Glomerular visceral epithelial cell (primary cell): ENCODE data around the gene FTH1.
A peak's percentile ranks its signal among the peaks of the same experiment; 100 is the strongest.
"Not testable (repeated sequence)": the region's sequence is repeated elsewhere in the genome, so short reads cannot be mapped to it uniquely, and the experiment has no call there.

Experiments
- DNase-seq: peaks from one replicate; pipeline ENCODE4 v3.0.0-alpha.2; 2016; ENCODE audit errors: extremely low spot score

Gene FTH1

GRCh38 chr11:61967116-61967923 lies at the start of gene FTH1:
TSS of gene FTH1 (minus strand) at chr11:61967634. CDS start at chr11:61967425, 209 bp downstream.
- DNase-seq = peak; percentile 93

GRCh38 chr11:62015615-62016014 lies 48.2 kb upstream of the FTH1 start:
- DNase-seq = no peak

GRCh38 chr11:62013537-62014476 lies 46.4 kb upstream of the FTH1 start:
- DNase-seq = peak; percentile 58

- DNase-seq = peak; percentile 85
Observed at GRCh38 chr11:62012832-62013461, 45.5 kb upstream of the FTH1 start.

- no peak for DNase-seq
Observed at GRCh38 chr11:62012451-62012831, 45.0 kb upstream of the FTH1 start.

GRCh38 chr11:62011881-62012280 lies 44.4 kb upstream of the FTH1 start:
- no peak for DNase-seq

GRCh38 chr11:62010935-62011528 lies 43.6 kb upstream of the FTH1 start:
- no peak for DNase-seq

- no peak for DNase-seq
Observed at GRCh38 chr11:62008193-62008592, 40.8 kb upstream of the FTH1 start.

- peak; percentile 65 for DNase-seq
Observed at GRCh38 chr11:62004473-62004872, 37.0 kb upstream of the FTH1 start.

GRCh38 chr11:62002283-62002682 lies 34.8 kb upstream of the FTH1 start:
- DNase-seq = not testable (repeated sequence)

- DNase-seq = peak; percentile 69
Observed at GRCh38 chr11:62001450-62002191, 34.2 kb upstream of the FTH1 start.

- no peak for DNase-seq
Observed at GRCh38 chr11:62000539-62001446, 33.4 kb upstream of the FTH1 start.

GRCh38 chr11:61999141-61999975 lies 31.9 kb upstream of the FTH1 start:
- DNase-seq = no peak

GRCh38 chr11:61996933-61997332 lies 29.5 kb upstream of the FTH1 start:
- DNase-seq = no peak

- DNase-seq = no peak
Observed at GRCh38 chr11:61994981-61995380, 27.5 kb upstream of the FTH1 start.

GRCh38 chr11:61985869-61986268 lies 18.4 kb upstream of the FTH1 start:
- no peak for DNase-seq

- no peak for DNase-seq
Observed at GRCh38 chr11:61983419-61983818, 16.0 kb upstream of the FTH1 start.

GRCh38 chr11:61980783-61981541 lies 13.5 kb upstream of the FTH1 start:
- no peak for DNase-seq
